Measurements from ENCODE around the gene CACNA1B. TPM values are rescaled to one million over a fixed set of nuclear protein-coding genes. Genes with fewer than 3 reads are reported as not detected.
"Not testable (repeated sequence)": the region's sequence is repeated elsewhere in the genome, so short reads cannot be mapped to it uniquely, and the experiment has no call there.

The CACNA1B gene
- total RNA-seq, 1 donor from 2014 or later, result 3.1 TPM

DNA sequence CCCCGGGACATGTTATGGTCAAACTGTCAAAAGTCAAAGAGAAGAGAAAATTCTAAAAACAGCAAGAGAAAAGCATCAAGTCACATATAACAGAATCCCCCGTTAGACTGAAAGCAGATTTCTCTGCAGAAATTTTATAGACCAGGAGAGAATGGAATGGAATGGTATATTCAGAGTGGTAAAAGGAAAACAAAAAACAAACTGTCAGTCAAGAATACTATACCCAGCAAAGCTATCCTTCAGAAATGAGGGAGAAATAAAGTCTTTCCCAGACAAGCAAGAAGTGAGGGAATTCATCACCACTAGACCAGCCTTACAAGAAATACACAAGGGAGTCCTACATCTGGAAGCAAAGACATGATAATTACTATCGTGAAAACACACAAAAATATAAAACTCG lies 208.0 kb downstream of the CACNA1B start:
- Mint-ChIP-seq H3K9me3 (peaks cover 16% of the 10 kb centered on the region), H3K27ac (ENCODE audit: unreplicated experiment) (no peak overlapping the region), H3K4me1 (no peaks in the 10 kb centered on the region), H3K36me3 (ENCODE audit: low read depth) (peaks cover 9% of the 10 kb centered on the region), H3K27me3 (ENCODE audit: low read depth) (peaks cover 10% of the 10 kb centered on the region), H3K4me3 (no peak overlapping the region)
- TF ChIP-seq, protein P1, sequence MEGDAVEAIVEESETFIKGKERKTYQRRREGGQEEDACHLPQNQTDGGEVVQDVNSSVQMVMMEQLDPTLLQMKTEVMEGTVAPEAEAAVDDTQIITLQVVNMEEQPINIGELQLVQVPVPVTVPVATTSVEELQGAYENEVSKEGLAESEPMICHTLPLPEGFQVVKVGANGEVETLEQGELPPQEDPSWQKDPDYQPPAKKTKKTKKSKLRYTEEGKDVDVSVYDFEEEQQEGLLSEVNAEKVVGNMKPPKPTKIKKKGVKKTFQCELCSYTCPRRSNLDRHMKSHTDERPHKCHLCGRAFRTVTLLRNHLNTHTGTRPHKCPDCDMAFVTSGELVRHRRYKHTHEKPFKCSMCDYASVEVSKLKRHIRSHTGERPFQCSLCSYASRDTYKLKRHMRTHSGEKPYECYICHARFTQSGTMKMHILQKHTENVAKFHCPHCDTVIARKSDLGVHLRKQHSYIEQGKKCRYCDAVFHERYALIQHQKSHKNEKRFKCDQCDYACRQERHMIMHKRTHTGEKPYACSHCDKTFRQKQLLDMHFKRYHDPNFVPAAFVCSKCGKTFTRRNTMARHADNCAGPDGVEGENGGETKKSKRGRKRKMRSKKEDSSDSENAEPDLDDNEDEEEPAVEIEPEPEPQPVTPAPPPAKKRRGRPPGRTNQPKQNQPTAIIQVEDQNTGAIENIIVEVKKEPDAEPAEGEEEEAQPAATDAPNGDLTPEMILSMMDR (conservative IDR thresholded peaks at IDR 0.05), result no peak
- no peak for DNase-seq (ENCODE audit: low read depth, low spot score)

DNA sequence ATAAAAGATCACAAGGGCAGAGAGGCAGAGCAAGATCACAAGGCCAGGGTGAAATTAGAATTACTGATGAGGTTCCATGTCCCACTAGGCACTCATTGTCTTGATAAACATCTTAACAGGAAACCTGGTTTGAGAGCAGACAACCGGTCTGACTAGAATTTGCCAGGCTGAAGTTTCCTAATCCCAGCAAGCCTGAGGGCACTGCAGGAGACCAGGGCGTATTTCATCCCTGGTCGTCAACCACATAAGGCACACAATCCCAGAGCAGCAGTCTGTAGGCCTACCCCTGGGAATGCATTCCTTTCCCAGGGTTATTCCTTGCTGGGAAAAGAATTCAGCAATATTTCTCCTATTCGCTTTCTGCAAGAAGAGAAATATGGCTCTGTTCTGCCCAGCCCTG lies 214.5 kb downstream of the CACNA1B start:
- not testable (repeated sequence) for H3K4me1 Mint-ChIP-seq; H3K4me3 Mint-ChIP-seq; DNase-seq (ENCODE audit: low read depth, low spot score); H3K36me3 Mint-ChIP-seq (ENCODE audit: low read depth); H3K27ac Mint-ChIP-seq (ENCODE audit: unreplicated experiment); H3K27me3 Mint-ChIP-seq (ENCODE audit: low read depth)
- H3K9me3 Mint-ChIP-seq, result peaks cover 25% of the 10 kb centered on the region

DNA sequence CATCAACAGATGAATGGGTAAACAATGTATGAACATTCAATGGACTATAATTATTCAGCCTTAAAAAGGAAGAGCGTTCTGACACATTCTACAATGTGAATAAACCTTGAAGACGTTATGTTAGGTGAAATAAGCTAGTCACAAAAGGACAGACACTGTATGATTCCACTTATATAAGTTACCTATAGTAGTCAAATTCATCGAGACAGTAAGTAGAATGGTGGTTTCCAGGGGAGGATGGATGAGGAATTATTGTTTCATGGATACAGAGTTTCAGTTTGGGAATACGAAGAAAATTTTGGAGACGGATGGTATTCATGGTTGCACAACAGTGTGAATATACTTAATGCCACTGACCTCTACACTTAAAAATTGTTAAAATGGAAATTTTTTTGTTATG lies 216.4 kb downstream of the CACNA1B start:
- no peak overlapping the region for H3K4me3 Mint-ChIP-seq
- H3K27me3 Mint-ChIP-seq (ENCODE audit: low read depth), result peaks cover 6% of the 10 kb centered on the region
- TF ChIP-seq, protein P1 (conservative IDR thresholded peaks at IDR 0.05), result no peak
- H3K27ac Mint-ChIP-seq (ENCODE audit: unreplicated experiment), result no peak overlapping the region
- H3K36me3 Mint-ChIP-seq (ENCODE audit: low read depth), result peaks cover 4% of the 10 kb centered on the region
- DNase-seq (ENCODE audit: low read depth, low spot score), result no peak
- peaks cover 9% of the 10 kb centered on the region for H3K4me1 Mint-ChIP-seq
- H3K9me3 Mint-ChIP-seq, result peaks cover 22% of the 10 kb centered on the region

DNA sequence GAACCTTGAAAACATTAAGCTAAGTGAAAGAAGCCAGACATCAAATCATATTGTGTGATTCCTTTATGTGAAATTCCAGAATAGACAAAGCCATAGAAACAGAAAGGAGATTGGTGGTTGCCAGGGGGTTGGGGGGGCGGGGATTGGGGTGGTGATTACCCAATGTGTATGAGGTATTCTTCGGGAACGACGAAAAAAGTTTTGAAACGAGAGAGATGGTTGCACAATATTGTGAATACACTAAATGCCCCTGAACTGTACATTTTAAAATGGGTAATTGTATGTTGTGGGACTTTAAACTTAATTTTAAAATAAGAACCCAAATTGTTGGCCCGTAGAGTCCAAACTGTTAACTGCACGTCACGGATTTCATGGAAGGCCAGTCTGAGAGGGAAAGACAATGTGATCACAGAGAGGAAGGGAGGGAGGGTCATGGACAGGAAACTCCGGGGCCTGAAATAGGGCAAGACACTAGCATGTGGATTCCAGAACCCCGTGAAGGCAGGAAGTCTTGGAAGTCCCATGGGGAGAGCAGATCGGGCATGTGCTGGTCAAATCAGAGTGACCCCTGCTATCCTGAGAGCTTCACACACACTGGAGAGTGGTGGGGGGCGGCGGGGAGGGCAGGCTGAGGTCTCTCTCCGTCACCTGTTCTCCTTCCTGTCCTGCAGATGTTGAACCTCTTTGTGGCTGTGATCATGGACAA lies 218.4 kb downstream of the CACNA1B start:
- DNase-seq (ENCODE audit: low read depth, low spot score), result no peak

DNA sequence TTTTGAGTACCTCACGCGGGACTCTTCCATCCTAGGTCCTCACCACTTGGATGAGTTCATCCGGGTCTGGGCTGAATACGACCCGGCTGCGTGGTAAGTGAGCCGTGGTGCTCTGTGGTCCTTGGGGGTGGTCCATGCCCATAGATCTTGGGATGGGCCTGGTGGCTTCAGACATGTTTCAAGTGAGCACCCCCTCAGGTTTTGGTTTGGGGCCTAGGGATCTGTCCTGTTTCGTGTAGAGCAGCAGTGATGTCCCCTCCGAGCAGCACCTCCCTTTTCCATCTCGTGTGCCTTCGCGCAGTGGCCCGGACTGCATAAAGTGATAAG lies 218.9 kb downstream of the CACNA1B start:
- no peak overlapping the region for H3K4me3 Mint-ChIP-seq
- no peak for DNase-seq (ENCODE audit: low read depth, low spot score)
- TF ChIP-seq, protein P1 (conservative IDR thresholded peaks at IDR 0.05), result no peak

More for the DNA sequence above, 218.4 kb downstream of the CACNA1B start:
- Mint-ChIP-seq H3K9me3 (peaks cover 19% of the 10 kb centered on the region), H3K27me3 (ENCODE audit: low read depth) (no peaks in the 10 kb centered on the region), H3K27ac (ENCODE audit: unreplicated experiment) (no peak overlapping the region), H3K36me3 (ENCODE audit: low read depth) (peaks cover 4% of the 10 kb centered on the region), H3K4me1 (peaks cover 8% of the 10 kb centered on the region), H3K4me3 (no peak overlapping the region)
- TF ChIP-seq, protein P1 (conservative IDR thresholded peaks at IDR 0.05), result no peak

DNA sequence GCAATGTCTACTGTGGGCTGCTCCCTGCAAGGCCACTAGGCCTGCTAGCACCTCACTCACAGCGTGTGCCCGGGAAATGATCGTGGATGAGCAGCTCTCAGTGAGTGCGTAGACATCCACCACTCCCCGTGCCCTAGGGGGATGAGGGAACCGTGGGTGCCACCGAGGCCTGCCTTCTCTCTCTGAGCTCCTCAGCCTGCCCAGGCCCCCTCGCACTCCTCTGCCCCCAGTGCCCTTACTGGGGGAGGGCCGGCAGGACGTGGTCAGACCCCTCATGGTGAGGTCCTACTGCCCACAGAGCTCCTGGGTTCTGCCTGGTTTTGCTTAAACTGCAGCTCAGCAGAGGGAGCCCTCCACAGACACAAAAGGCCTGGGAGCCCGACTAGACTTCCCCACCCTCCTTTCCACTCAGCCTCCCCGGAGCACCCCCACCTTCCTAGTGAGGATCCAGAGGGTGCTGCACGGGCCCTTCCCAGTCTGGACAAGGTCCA lies 220.0 kb downstream of the CACNA1B start:
- Mint-ChIP-seq H3K4me1 (no peaks in the 10 kb centered on the region), H3K27me3 (ENCODE audit: low read depth) (no peaks in the 10 kb centered on the region), H3K9me3 (peaks cover 13% of the 10 kb centered on the region), H3K4me3 (no peak overlapping the region), H3K27ac (ENCODE audit: unreplicated experiment) (no peak overlapping the region), H3K36me3 (ENCODE audit: low read depth) (peaks cover 4% of the 10 kb centered on the region)
- TF ChIP-seq, protein P1 (conservative IDR thresholded peaks at IDR 0.05), result no peak
- no peak for DNase-seq (ENCODE audit: low read depth, low spot score)

More for the DNA sequence above, 218.9 kb downstream of the CACNA1B start:
- H3K27ac Mint-ChIP-seq (ENCODE audit: unreplicated experiment), result no peak overlapping the region
- peaks cover 16% of the 10 kb centered on the region for H3K9me3 Mint-ChIP-seq
- peaks cover 5% of the 10 kb centered on the region for H3K4me1 Mint-ChIP-seq
- no peaks in the 10 kb centered on the region for H3K27me3 Mint-ChIP-seq (ENCODE audit: low read depth)
- peaks cover 4% of the 10 kb centered on the region for H3K36me3 Mint-ChIP-seq (ENCODE audit: low read depth)

Measured in neural crest cell (in vitro differentiated cells).